ENCODE results near the gene RNF14.
A peak's percentile ranks its signal among the peaks of the same experiment; 100 is the strongest.

RNF14 gene

DNA sequence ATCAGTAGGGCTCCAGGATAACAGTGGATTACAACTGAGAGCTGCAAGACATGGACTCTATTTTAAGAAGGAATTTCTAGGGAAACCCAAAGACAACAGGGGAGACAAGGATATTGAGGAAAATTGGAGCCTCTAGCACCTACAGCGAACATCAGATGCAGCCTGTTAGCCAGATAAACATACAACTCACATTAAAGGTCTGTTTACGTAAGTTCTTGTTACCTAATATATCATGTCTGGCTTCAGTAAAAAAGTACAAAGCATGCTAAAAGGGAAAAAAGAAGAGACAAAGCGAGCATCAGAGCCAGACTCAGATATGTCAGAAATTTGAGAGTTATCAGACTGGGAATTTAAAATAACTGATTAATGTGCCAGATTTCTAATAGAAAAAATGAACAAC, 26.8 kb downstream of the RNF14 start:
- no peak overlapping the region for H3K9ac ChIP-seq (ENCODE audit: low read length in 5 of 5)
- H3K36me3 ChIP-seq (ENCODE audit: control insufficient read depth in 5 of 5, insufficient read depth in 5 of 5, low read length in 5 of 5) = peaks cover 19 to 39% (median 24%) of the 10 kb centered on the region in 5 donors
- H3K27ac ChIP-seq (ENCODE audit: low read depth, low read length) = no peak overlapping the region
- H3K4me3 ChIP-seq (ENCODE audit: low read depth in 1 of 5, low read length in 5 of 5) = no peak overlapping the region
- peaks cover 0 to 11% (median 8%) of the 10 kb centered on the region in 5 donors for H3K4me1 ChIP-seq (ENCODE audit: control insufficient read depth in 5 of 5, insufficient read depth in 5 of 5, low read length in 5 of 5)
- H3K27me3 ChIP-seq (ENCODE audit: control insufficient read depth in 5 of 5, insufficient read depth in 4 of 5, low read length in 5 of 5) = no peaks in the 10 kb centered on the region
- no peaks in the 10 kb centered on the region for H3K9me3 ChIP-seq (ENCODE audit: control insufficient read depth in 5 of 5, low read length in 5 of 5)

DNA sequence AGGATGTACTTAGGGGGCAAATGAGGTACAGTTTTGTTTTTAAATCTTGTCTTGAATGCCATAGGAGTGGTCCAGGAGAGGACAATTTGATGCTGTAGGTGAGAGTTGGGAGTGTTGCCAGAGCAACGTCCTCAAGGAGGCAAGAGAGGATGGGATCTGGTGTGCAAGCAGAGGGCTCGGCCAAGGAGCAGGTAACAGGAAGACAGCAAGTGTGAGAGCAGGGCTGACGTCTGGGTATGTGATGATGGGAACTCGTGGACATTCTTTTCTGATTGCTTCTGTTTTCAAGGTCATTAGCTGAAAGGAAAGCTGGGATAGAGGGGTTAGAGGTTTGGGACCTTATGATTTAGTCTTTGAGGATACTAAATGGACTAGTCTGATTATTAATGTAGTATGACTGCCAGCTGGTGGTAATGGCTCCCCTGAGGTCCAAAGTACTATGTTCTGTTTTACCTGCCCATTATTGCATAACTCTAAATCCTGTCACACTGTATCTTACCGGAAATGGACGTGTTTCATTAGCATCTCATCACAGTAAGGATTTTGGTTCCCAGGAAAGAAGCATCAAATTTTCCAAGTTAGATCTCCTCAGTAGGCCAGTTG, 28.6 kb downstream of the RNF14 start:
- H3K4me3 ChIP-seq (ENCODE audit: low read depth in 1 of 5, low read length in 5 of 5) = no peak overlapping the region
- no peaks in the 10 kb centered on the region for H3K9me3 ChIP-seq (ENCODE audit: control insufficient read depth in 5 of 5, low read length in 5 of 5)
- H3K27me3 ChIP-seq (ENCODE audit: control insufficient read depth in 5 of 5, insufficient read depth in 4 of 5, low read length in 5 of 5) = no peaks in the 10 kb centered on the region
- no peak overlapping the region for H3K27ac ChIP-seq (ENCODE audit: low read depth, low read length)
- H3K4me1 ChIP-seq (ENCODE audit: control insufficient read depth in 5 of 5, insufficient read depth in 5 of 5, low read length in 5 of 5) = peaks cover 0 to 14% (median 8%) of the 10 kb centered on the region in 5 donors
- H3K36me3 ChIP-seq (ENCODE audit: control insufficient read depth in 5 of 5, insufficient read depth in 5 of 5, low read length in 5 of 5) = peaks cover 22 to 50% (median 27%) of the 10 kb centered on the region in 5 donors
- no peak overlapping the region for H3K9ac ChIP-seq (ENCODE audit: low read length in 5 of 5)

DNA sequence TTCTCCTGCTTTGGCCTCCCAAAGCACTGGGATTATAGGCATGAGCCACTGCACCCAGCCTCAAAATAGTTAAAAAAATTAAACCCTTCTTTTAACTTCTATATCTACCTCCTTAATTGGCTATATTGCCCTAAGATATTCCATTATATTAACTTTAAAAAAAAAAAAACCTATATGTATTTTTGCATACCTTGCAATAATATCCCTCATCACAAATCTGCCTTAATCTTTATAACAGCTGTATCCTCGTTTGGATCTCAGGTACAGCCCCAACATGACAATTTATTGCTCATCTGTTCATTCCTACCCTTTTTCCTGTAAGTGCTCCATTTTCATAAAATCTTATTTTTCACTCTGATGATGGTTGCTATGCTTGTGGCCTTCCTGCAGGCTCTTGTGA, 31.3 kb downstream of the RNF14 start:
- Histone ChIP-seq H3K27ac (ENCODE audit: low read depth, low read length) (no peak overlapping the region), H3K4me3 (ENCODE audit: low read depth in 1 of 5, low read length in 5 of 5) (no peak overlapping the region), H3K36me3 (ENCODE audit: control insufficient read depth in 5 of 5, insufficient read depth in 5 of 5, low read length in 5 of 5) (peaks cover 24 to 60% (median 36%) of the 10 kb centered on the region in 5 donors), H3K27me3 (ENCODE audit: control insufficient read depth in 5 of 5, insufficient read depth in 4 of 5, low read length in 5 of 5) (no peaks in the 10 kb centered on the region), H3K9me3 (ENCODE audit: control insufficient read depth in 5 of 5, low read length in 5 of 5) (no peaks in the 10 kb centered on the region), H3K9ac (ENCODE audit: low read length in 5 of 5) (no peak overlapping the region), H3K4me1 (ENCODE audit: control insufficient read depth in 5 of 5, insufficient read depth in 5 of 5, low read length in 5 of 5) (peaks cover 0 to 5% (median 0%) of the 10 kb centered on the region in 5 donors)

DNA sequence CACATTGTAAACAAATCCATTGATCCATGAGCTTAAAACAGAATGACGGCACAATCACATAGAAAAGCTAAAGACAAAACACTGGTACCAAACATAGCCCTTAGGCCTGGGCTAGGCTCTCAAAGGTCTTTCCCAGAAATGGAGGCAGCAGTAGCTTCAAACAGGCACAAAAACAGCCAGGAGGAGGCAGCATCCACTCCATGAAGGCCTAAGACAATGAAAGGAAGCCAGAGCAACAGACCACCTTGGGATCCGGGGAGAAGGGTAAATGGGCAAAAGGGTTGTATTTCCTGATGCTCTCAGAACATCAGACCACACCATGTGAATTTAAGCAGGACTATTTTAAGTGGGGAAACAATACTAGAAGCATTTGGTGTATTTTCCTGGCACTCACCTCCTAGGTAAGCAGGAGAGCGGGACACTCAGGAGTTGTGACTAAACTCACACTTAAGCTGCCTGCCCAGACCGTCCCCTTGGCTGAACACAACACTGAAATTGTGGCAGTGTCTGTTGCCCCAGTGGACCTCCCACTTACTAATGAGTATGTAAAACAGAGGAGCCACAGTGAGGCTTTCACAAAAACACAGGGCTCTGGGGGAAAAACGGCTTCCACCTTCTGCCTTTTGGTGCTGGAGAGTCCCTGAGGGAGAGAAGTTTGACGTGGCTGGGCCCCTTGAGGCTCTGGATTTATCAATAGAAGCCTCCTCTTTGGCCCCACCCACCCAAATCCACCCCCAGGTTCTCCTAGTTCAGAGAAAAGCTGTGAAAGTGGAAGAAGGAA, 32.0 kb downstream of the RNF14 start:
- Histone ChIP-seq H3K27ac (ENCODE audit: low read depth, low read length) (no peak overlapping the region), H3K27me3 (ENCODE audit: control insufficient read depth in 5 of 5, insufficient read depth in 4 of 5, low read length in 5 of 5) (no peaks in the 10 kb centered on the region), H3K4me3 (ENCODE audit: low read depth in 1 of 5, low read length in 5 of 5) (no peak overlapping the region), H3K4me1 (ENCODE audit: control insufficient read depth in 5 of 5, insufficient read depth in 5 of 5, low read length in 5 of 5) (peaks cover 0 to 4% (median 0%) of the 10 kb centered on the region in 5 donors), H3K9ac (ENCODE audit: low read length in 5 of 5) (no peak overlapping the region), H3K36me3 (ENCODE audit: control insufficient read depth in 5 of 5, insufficient read depth in 5 of 5, low read length in 5 of 5) (peaks cover 24 to 67% (median 42%) of the 10 kb centered on the region in 5 donors), H3K9me3 (ENCODE audit: control insufficient read depth in 5 of 5, low read length in 5 of 5) (no peaks in the 10 kb centered on the region)

DNA sequence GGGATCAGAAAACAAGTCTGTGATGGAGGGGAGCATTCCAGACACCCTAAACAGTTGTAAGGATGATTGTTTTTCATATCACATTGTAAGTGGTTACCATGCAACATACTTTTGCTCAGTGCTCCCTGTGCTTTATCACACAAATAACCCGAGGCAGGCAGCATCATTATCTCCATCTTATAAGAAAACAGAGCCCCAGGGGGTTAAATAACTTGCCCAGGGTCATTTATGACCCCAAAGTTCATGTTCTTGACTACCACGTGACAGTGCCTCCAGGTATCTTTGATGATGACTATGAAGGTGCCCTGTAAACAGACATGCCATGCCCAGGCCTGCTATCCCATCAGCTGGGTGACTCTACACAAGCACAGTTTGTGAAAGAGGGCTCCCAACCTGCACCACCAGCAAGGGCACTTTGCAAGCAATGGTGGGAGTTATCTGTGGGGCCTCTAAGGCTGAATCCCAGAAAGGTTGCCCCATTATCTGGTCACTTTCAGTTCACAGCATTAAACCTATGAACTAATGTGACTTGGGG, 34.4 kb downstream of the RNF14 start:
- Histone ChIP-seq H3K27ac (ENCODE audit: low read depth, low read length) (no peak overlapping the region), H3K4me3 (ENCODE audit: low read depth in 1 of 5, low read length in 5 of 5) (no peak overlapping the region), H3K4me1 (ENCODE audit: control insufficient read depth in 5 of 5, insufficient read depth in 5 of 5, low read length in 5 of 5) (peaks cover 0 to 4% (median 0%) of the 10 kb centered on the region in 5 donors), H3K9ac (ENCODE audit: low read length in 5 of 5) (no peak overlapping the region), H3K27me3 (ENCODE audit: control insufficient read depth in 5 of 5, insufficient read depth in 4 of 5, low read length in 5 of 5) (no peaks in the 10 kb centered on the region), H3K9me3 (ENCODE audit: control insufficient read depth in 5 of 5, low read length in 5 of 5) (no peaks in the 10 kb centered on the region), H3K36me3 (ENCODE audit: control insufficient read depth in 5 of 5, insufficient read depth in 5 of 5, low read length in 5 of 5) (peaks cover 16 to 75% (median 52%) of the 10 kb centered on the region in 5 donors)

DNA sequence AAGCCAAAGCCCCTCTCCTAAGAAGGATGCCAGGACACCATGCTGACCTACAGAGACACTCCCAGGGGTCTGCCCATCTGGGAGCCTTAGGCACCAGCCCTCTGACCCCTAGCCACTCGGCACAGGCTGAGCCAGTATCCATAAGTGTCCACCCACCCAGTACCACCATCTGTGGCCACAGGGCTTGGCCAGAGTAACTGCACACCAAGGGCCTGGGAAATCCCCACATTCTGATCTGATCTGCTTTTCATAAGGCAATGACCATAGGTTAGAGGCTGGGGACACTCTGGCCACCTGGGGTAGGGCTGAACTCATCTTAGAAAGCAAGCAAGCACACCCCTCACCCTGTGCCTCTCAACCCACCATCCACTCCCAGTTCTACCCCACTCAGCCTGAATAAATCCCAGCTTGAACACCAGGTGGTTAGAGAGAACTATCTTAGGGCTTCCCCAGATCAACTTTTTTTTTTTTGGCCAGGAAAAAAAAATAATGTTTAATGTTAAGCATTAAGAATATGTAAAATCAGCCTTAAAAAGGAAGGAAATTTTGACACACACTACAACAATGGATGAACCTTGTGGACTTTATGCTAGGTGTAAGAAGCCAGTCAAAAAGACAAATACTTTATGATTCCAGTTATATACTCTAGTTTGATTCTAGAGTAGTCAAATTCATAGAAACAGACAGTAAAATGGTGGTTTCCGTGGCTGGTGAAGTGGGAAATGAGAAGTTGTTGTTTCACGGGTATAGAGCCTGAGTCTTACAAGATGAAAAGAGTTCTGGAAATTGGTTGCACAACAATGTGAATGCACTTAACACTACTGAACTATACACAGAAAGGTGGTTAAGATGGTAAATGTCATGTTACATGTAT, 37.7 kb downstream of the RNF14 start:
- H3K27me3 ChIP-seq (ENCODE audit: control insufficient read depth in 5 of 5, insufficient read depth in 4 of 5, low read length in 5 of 5) = no peaks in the 10 kb centered on the region
- no peaks in the 10 kb centered on the region for H3K9me3 ChIP-seq (ENCODE audit: control insufficient read depth in 5 of 5, low read length in 5 of 5)
- peak overlapping the region in 2 of 5 donors; percentile 17 to 21 for H3K9ac ChIP-seq (ENCODE audit: low read length in 5 of 5)
- H3K27ac ChIP-seq (ENCODE audit: low read depth, low read length) = no peak overlapping the region
- H3K36me3 ChIP-seq (ENCODE audit: control insufficient read depth in 5 of 5, insufficient read depth in 5 of 5, low read length in 5 of 5) = peaks cover 9 to 64% (median 42%) of the 10 kb centered on the region in 5 donors
- H3K4me3 ChIP-seq (ENCODE audit: low read depth in 1 of 5, low read length in 5 of 5) = no peak overlapping the region
- H3K4me1 ChIP-seq (ENCODE audit: control insufficient read depth in 5 of 5, insufficient read depth in 5 of 5, low read length in 5 of 5) = peaks cover 0 to 4% (median 1%) of the 10 kb centered on the region in 5 donors

DNA sequence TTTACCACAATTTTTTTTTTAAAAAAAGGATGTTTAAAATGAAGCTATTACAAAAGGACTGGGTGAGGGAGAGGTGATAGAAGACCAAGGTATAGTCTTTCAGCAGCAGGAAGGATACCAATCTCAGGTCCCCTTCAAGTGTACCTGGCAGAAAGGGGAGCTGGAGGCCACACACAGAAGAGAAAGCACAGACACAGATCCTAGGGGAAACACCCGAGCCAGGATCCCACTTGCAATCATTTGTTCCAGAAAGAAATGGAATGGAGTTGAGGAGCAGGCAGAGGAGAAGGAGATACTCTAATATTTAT, 38.3 kb downstream of the RNF14 start:
- H3K9ac ChIP-seq (ENCODE audit: low read length in 5 of 5) = no peak overlapping the region
- H3K9me3 ChIP-seq (ENCODE audit: control insufficient read depth in 5 of 5, low read length in 5 of 5) = no peaks in the 10 kb centered on the region
- peaks cover 4 to 58% (median 37%) of the 10 kb centered on the region in 5 donors for H3K36me3 ChIP-seq (ENCODE audit: control insufficient read depth in 5 of 5, insufficient read depth in 5 of 5, low read length in 5 of 5)

DNA sequence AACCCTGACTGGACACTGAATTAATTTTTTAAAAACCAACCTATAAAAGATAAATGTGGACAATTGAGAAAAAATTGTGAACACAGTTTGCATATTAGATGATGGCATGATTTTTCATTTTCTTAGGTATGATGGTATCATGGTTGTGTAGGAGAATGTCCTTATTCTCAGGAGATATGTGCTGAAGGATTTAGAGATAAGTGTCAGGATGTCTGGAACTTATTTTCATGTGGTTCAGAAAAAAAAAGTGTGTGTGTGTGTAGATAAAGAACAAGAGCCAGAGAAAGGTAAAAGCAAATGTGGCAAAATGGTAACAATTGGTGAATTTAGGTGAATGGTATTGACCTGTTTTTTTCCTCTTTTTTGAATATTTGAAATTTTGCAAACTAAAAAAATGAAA, 39.9 kb downstream of the RNF14 start:
- Histone ChIP-seq H3K36me3 (ENCODE audit: control insufficient read depth in 5 of 5, insufficient read depth in 5 of 5, low read length in 5 of 5) (peaks cover under 1 to 43% (median 27%) of the 10 kb centered on the region in 5 donors), H3K27ac (ENCODE audit: low read depth, low read length) (no peak overlapping the region), H3K4me3 (ENCODE audit: low read depth in 1 of 5, low read length in 5 of 5) (no peak overlapping the region), H3K27me3 (ENCODE audit: control insufficient read depth in 5 of 5, insufficient read depth in 4 of 5, low read length in 5 of 5) (no peaks in the 10 kb centered on the region), H3K9me3 (ENCODE audit: control insufficient read depth in 5 of 5, low read length in 5 of 5) (no peaks in the 10 kb centered on the region), H3K4me1 (ENCODE audit: control insufficient read depth in 5 of 5, insufficient read depth in 5 of 5, low read length in 5 of 5) (peaks cover 0 to 23% (median 19%) of the 10 kb centered on the region in 5 donors), H3K9ac (ENCODE audit: low read length in 5 of 5) (no peak overlapping the region)

More for the DNA sequence above, 38.3 kb downstream of the RNF14 start:
- Histone ChIP-seq H3K27ac (ENCODE audit: low read depth, low read length) (no peak overlapping the region), H3K4me1 (ENCODE audit: control insufficient read depth in 5 of 5, insufficient read depth in 5 of 5, low read length in 5 of 5) (peaks cover 0 to 10% (median 7%) of the 10 kb centered on the region in 5 donors), H3K4me3 (ENCODE audit: low read depth in 1 of 5, low read length in 5 of 5) (no peak overlapping the region), H3K27me3 (ENCODE audit: control insufficient read depth in 5 of 5, insufficient read depth in 4 of 5, low read length in 5 of 5) (no peaks in the 10 kb centered on the region)

DNA sequence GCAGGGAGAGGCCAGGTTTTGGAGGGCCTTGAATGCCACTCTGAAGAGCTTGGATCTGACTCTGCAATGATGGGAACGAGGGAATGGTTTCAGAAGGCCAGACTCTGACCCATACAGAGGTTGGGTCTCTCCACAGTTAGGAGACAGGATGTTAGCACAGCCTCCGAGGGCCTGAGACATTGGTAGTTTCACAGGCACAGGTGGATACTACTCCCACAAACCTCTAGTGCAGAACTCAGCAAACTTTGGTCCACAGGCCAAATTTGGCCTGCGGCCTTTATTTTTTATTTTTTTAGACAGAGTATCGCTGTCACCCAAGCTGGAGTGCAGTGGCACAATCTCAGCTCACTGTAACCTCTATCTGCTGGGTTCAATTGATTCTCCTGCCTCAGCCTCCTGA, 41.0 kb downstream of the RNF14 start:
- H3K4me3 ChIP-seq (ENCODE audit: low read depth in 1 of 5, low read length in 5 of 5) = no peak overlapping the region
- peaks cover 0 to 33% (median 21%) of the 10 kb centered on the region in 5 donors for H3K36me3 ChIP-seq (ENCODE audit: control insufficient read depth in 5 of 5, insufficient read depth in 5 of 5, low read length in 5 of 5)
- H3K4me1 ChIP-seq (ENCODE audit: control insufficient read depth in 5 of 5, insufficient read depth in 5 of 5, low read length in 5 of 5) = peaks cover 2 to 30% (median 25%) of the 10 kb centered on the region in 5 donors

More for the DNA sequence above, 41.0 kb downstream of the RNF14 start:
- Histone ChIP-seq H3K9ac (ENCODE audit: low read length in 5 of 5) (no peak overlapping the region), H3K27ac (ENCODE audit: low read depth, low read length) (no peak overlapping the region), H3K9me3 (ENCODE audit: control insufficient read depth in 5 of 5, low read length in 5 of 5) (no peaks in the 10 kb centered on the region), H3K27me3 (ENCODE audit: control insufficient read depth in 5 of 5, insufficient read depth in 4 of 5, low read length in 5 of 5) (no peaks in the 10 kb centered on the region)

Data from subcutaneous abdominal adipose tissue (tissue), 5 donors.